Measurements from ENCODE around the gene RABAC1.

DNA sequence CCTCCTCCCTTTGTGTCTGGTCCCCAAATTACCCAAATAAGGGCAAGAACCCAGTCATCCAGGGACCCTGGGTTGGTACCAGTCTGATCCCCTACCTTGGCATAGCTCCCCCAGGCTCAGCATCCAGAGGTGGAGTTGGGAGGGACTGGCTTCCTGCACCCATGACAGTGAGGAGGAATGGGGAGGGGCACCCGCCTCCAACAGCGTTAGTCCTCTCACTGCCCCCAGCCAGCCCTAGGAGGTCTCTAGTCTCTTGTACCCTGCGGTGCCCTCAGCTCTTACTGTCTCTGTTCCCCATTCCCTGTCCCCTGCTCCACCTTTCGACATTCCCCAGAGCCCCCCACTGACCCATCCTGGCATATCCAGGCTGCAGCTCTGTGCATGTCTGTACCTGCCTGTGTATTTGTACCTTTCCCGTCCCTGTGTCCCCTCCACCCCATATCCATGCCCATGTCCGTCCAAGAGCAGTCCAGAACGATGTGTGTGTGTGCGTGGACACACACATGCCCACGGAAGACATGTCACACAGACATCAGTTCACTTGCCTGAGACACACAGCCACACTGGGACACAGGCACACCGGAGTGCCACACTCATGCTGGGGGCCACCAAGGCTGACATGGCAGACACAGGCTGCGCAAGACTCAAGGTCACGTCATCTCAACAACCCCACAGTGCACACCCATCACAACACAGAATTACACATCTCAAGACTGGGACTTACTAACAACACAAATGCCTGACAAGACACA is 48.7 kb downstream of the RABAC1 start:
- TF ChIP-seq MYC (IDR thresholded peaks at IDR 0.05; ENCODE audit: low read depth, low read length) = no peak
- TF ChIP-seq, protein P1, sequence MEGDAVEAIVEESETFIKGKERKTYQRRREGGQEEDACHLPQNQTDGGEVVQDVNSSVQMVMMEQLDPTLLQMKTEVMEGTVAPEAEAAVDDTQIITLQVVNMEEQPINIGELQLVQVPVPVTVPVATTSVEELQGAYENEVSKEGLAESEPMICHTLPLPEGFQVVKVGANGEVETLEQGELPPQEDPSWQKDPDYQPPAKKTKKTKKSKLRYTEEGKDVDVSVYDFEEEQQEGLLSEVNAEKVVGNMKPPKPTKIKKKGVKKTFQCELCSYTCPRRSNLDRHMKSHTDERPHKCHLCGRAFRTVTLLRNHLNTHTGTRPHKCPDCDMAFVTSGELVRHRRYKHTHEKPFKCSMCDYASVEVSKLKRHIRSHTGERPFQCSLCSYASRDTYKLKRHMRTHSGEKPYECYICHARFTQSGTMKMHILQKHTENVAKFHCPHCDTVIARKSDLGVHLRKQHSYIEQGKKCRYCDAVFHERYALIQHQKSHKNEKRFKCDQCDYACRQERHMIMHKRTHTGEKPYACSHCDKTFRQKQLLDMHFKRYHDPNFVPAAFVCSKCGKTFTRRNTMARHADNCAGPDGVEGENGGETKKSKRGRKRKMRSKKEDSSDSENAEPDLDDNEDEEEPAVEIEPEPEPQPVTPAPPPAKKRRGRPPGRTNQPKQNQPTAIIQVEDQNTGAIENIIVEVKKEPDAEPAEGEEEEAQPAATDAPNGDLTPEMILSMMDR (IDR thresholded peaks at IDR 0.05; ENCODE audit: extremely low read depth in 1 of 2, insufficient read depth in 1 of 2, low read depth in 1 of 2, low read length in 2 of 2) = no peak
- TF ChIP-seq FOS (IDR thresholded peaks at IDR 0.05; ENCODE audit: borderline replicate concordance, insufficient read depth, low read length) = no peak

Data from endothelial cell of umbilical vein (primary cell).